Activated T-cell treated with anti-CD3 and anti-CD28 coated beads, Interleukin-2, amount 50 U/mL, for 72 hours (primary cell): ENCODE results near the gene HEATR5A. TPM values are rescaled to one million over a fixed set of nuclear protein-coding genes. Genes with fewer than 3 reads are reported as not detected.

Experiments used
- ATAC-seq, 2 donors: fragments of 150-1000 bp; cut with Tn5 transposase; replicated peaks in 1 of 2; 2 replicates each; pipeline ENCODE4 v1.10.0; 2021; ENCODE audit warnings: moderate library complexity in 2 of 2, mild to moderate bottlenecking in 1 of 2
- DNase-seq, 2 donors: peaks; one replicate each; pipeline ENCODE4 v3.0.0; 2021 to 2022; ENCODE audit warnings: mixed read lengths in 1 of 2
- H3K27ac Mint-ChIP-seq: one replicate; pipeline ENCODE4 v1.8.0; 2022; ENCODE audit warnings: mild to moderate bottlenecking, moderate library complexity, mixed read lengths
- H3K27me3 Mint-ChIP-seq: one replicate; pipeline ENCODE4 v1.8.0; 2022; ENCODE audit warnings: low read depth, mixed read lengths
- H3K36me3 Mint-ChIP-seq, 2 donors: one replicate each; pipeline ENCODE4 v1.8.0; 2022; ENCODE audit warnings: mixed read lengths in 2 of 2, mild to moderate bottlenecking in 1 of 2; ENCODE audit not compliant: insufficient read depth in 2 of 2
- H3K4me1 Mint-ChIP-seq: one replicate; pipeline ENCODE4 v1.8.0; 2022; ENCODE audit warnings: low read depth, mixed read lengths
- H3K4me3 Mint-ChIP-seq, 2 donors: one replicate each; pipeline ENCODE4 v1.8.0; 2022; ENCODE audit warnings: mild to moderate bottlenecking in 2 of 2, mixed read lengths in 2 of 2, moderate library complexity in 2 of 2
- H3K9me3 Mint-ChIP-seq, 2 donors: one replicate each; pipeline ENCODE4 v1.8.0; 2022; ENCODE audit warnings: mixed read lengths in 2 of 2
- total RNA-seq, 2 donors: library from RNA; stranded (reverse); gene quantifications; one replicate each; pipeline ENCODE4 v1.2.3, GENCODE V29; 2022

HEATR5A gene
- total RNA-seq, 2 donors from 2014 or later, result 11.4 to 13.3 TPM

DNA sequence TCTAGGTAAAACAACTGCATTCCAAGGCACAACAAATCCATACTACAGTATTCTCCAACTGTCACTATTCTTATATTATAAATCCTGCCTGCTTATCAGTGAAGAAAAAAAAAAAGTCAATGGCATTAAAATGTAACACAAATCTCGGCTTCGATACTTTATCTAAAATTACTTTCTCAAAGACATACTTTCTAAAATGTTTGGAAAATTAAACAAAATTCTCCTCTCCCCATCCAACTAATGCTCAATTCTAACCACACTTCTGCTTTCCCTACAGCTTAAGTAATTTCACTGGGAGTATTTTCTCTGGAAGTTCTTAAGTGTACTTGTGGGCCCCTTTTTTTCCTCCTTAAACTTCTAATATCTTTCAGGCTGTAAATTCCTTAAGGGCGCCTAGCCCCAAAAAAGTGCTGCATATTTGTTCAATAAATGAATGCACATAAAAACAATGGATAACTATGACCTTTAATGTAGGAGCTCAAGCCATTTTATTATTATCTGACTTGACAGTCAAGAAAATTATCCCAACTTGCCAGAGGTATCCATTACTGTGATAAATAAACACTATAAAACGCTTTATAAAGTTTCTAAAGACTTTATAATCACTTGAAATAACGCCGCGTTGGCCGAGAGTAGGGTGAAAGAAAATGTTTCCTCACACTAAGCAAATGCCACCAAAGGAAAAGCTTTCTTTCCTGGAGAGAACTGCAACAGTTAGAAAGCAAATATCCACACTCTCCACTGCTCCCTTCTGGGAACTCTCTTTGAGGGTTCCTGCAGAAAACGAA is 977 bp downstream of the HEATR5A start:
- Mint-ChIP-seq H3K27me3 (no peaks in the 10 kb centered on the region), H3K36me3 (peaks cover 1% of the 10 kb centered on the region in 2 donors), H3K27ac (peak overlapping the region; percentile 14), H3K4me1 (peaks cover 32% of the 10 kb centered on the region), H3K4me3 (peak overlapping the region; percentile 84 to 89), H3K9me3 (no peaks in the 10 kb centered on the region)
- no peak for ATAC-seq
- DNase-seq, result no peak

DNA sequence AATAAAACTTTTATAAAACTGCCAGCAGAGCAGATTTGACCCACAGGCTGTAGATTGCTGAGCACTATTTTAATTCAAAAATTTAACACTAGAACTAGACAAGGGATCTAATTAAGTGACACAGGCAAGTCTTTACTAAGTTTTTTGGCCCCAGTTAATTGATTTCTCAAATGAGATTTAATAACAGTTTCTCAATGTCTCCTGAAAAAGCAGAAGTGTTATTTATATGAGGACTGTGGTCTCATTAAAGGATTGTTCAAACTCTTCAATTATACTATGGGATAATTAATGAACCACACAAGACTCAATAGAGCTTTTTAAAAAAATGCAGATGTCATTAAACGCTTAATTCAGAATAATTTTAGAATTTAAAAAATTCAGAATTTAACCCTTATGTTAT is 1.9 kb downstream of the HEATR5A start:
- Mint-ChIP-seq H3K27me3 (no peaks in the 10 kb centered on the region), H3K36me3 (peaks cover 1% of the 10 kb centered on the region in 2 donors), H3K27ac (no peak overlapping the region), H3K9me3 (no peaks in the 10 kb centered on the region), H3K4me3 (peak overlapping the region in 1 of 2 donors; percentile 12), H3K4me1 (peaks cover 39% of the 10 kb centered on the region)
- ATAC-seq (no peak), DNase-seq (no peak)

DNA sequence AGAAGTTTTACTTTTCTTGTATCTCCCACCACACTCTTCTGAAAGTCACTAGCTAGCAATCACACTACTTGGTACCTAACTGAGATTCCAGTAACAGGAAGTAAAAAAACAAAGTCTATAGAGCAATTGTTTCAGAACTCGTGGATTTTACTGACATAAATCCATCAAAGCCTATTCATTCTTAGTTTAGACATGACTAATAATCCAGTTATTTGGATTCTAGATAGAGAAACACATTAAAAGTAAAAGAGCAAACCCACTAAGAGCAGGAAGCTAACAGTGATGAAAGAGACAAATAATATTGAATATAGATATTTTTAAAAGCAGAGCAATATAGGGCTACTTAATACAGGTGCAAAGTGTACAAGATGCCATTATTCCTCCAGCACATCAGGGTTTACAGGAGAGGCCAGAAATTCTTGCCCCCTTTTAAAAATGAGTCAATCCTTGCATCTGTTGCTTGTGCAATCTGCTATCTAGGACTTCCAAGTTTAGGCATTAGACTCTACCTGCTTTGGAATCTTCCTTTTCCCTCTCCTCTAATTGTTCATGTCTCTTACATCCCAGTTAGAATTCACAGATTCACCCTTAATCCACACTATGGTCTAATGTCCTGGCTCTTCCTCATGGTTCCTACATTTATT is 6.0 kb downstream of the HEATR5A start:
- ATAC-seq (no peak), DNase-seq (no peak)
- Mint-ChIP-seq H3K36me3 (no peaks in the 10 kb centered on the region), H3K4me3 (peak overlapping the region in 1 of 2 donors; percentile 52), H3K9me3 (no peaks in the 10 kb centered on the region), H3K27me3 (no peaks in the 10 kb centered on the region), H3K27ac (no peak overlapping the region), H3K4me1 (peaks cover 20% of the 10 kb centered on the region)

DNA sequence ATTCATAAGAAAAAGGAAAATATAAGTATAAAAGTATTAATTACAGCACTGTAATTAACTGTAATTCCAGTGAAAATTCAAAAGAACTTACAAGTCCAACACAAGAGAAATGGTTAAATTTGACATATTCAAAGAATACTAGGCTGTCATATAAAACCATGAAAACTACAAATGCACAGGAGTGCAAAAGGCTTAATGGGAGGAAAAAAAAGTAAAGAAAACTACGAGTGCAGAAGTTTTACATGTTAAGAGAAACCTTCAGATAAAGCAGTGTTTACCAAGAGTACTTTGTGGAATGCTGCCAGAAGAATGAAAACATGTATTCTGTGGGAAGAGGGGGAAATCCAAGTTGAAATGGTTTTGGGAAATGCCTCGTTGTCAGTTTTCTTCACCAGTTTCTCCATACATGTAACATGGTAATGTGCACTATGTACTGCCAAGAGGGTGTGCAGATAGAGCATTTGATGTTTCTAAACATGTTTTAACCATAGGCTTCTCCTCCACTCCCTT is 9.1 kb downstream of the HEATR5A start:
- Mint-ChIP-seq H3K9me3 (no peaks in the 10 kb centered on the region), H3K27me3 (no peaks in the 10 kb centered on the region), H3K36me3 (no peaks in the 10 kb centered on the region), H3K4me3 (no peak overlapping the region), H3K4me1 (peaks cover 15% of the 10 kb centered on the region), H3K27ac (no peak overlapping the region)
- no peak for ATAC-seq
- no peak for DNase-seq

DNA sequence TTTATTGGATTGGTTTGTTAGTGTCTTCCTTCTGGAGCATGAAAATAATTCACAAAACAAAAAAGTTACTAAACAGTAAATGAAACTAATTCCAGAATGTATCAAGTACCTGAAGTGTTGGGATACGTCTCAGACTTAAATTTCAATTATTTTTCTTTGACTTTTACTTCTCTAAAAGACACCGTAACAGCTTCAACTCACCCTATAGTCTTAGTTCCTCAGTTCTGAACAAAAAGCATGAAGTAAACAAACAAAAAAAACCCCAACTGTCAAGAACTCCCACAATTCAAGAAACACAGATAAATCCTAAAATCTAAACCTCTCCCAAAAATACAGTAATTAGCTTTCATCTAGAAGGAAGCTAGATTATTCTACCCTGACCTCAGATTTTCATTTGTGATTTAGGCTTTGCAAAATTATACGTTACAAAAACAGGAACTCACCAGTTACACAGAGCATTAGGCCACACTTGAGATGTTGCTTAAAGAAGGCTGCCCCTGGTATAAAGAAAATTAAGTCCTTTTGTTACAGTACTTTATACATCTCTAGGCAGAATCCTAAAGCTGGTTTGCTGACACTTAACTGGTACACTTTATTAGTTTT is 10.2 kb downstream of the HEATR5A start:
- Mint-ChIP-seq H3K4me3 (no peak overlapping the region), H3K4me1 (peaks cover 13% of the 10 kb centered on the region), H3K27me3 (no peaks in the 10 kb centered on the region), H3K36me3 (no peaks in the 10 kb centered on the region), H3K27ac (no peak overlapping the region), H3K9me3 (no peaks in the 10 kb centered on the region)
- DNase-seq, result no peak
- ATAC-seq, result no peak

DNA sequence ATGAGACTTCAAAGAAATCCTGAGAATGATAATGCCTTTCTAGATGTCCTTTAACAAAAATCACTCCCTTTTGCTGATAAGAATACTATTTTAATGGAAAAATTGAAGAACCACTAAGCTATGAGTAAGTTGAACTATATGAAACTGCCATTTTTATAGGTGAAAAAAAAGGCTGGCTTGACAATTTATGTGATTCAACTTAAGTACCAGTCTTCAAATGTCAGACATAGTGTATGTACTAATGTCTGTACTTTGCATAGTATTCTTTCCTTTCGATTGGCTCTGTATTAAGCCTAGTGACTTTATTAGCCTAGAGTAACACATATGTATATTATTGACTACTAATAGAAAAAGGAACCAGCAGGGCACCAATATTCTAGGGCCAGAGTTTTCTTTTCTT is 11.9 kb downstream of the HEATR5A start:
- no peaks in the 10 kb centered on the region for H3K4me1 Mint-ChIP-seq
- H3K27ac Mint-ChIP-seq, result no peak overlapping the region
- DNase-seq (no peak), ATAC-seq (no peak)
- no peaks in the 10 kb centered on the region for H3K36me3 Mint-ChIP-seq
- H3K27me3 Mint-ChIP-seq, result no peaks in the 10 kb centered on the region
- H3K4me3 Mint-ChIP-seq, result no peak overlapping the region
- no peaks in the 10 kb centered on the region for H3K9me3 Mint-ChIP-seq

DNA sequence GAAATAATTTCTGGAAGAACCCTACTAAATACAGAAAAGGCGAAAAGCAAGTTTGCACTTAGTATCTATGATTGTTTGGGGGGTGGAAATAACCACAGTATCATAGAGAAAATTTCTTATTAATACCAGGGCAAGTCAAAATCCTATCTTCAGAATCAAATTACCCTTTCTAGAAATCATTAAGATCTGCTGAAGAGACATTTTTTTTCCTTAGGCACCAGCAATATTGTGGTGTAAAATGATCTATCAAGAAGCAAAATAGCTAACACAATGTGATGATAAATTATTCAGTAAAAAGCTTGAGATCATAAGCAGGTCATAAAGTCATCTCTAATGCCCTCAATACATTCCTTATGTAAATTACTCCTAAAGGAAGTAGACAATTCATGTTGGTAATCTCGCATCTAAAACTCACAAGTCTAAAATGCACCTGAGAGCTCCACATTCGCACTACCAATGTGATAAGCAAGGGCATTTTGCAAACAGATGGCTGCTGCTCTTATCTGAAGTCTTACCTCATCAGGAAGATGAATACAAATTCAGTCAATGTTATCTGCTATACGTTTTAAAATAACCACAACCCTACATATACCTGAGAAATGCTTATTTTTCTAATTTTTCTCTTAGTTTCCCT is 14.6 kb downstream of the HEATR5A start:
- Mint-ChIP-seq H3K4me1 (no peaks in the 10 kb centered on the region), H3K9me3 (no peaks in the 10 kb centered on the region), H3K36me3 (peaks cover 1 to 4% of the 10 kb centered on the region in 2 donors), H3K27me3 (no peaks in the 10 kb centered on the region), H3K27ac (no peak overlapping the region), H3K4me3 (no peak overlapping the region)
- ATAC-seq (no peak), DNase-seq (no peak)

DNA sequence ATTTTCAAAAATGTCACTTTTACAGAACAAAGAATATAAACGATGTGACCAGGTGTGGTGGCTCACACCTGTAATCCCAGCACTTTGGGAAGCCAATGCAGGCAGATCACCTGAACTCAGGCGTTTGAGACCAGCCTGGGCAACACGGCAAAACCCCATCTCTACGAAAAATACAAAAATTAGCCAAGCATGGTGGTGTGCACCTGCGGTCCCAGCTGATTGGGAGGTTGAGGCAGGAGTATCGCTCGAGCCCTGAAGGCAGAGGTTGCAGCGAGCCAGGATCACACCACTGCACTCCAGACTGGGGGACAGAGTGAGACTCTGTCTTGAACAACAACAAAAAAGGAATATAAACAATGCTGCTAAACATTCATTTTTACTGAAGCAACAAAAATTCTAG is 15.2 kb downstream of the HEATR5A start:
- DNase-seq (no peak), ATAC-seq (no peak)
- Mint-ChIP-seq H3K4me3 (no peak overlapping the region), H3K36me3 (peaks cover 1 to 4% of the 10 kb centered on the region in 2 donors), H3K27ac (no peak overlapping the region), H3K4me1 (peaks cover 3% of the 10 kb centered on the region), H3K27me3 (no peaks in the 10 kb centered on the region), H3K9me3 (no peaks in the 10 kb centered on the region)

DNA sequence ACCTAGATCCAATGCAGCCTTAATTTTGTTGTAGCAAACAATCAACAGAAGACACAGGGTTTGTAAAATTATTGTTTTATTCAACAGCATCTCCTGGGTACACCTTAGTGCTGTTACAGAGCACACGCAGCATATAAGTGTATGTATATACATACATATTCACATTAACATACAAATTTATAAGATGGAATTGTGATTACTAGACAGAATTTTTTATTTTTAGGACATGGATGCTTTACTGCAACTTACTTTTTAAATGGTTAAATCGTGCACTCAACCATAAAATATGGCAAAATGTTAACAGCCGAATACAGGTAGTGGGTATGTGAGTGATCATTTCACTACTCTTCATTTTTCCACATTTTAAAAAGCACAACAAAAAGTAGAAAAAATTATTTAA is 16.6 kb downstream of the HEATR5A start:
- Mint-ChIP-seq H3K36me3 (peaks cover 1 to 4% of the 10 kb centered on the region in 2 donors), H3K9me3 (no peaks in the 10 kb centered on the region), H3K4me1 (peaks cover 6% of the 10 kb centered on the region), H3K4me3 (no peak overlapping the region), H3K27ac (no peak overlapping the region), H3K27me3 (no peaks in the 10 kb centered on the region)
- ATAC-seq (no peak), DNase-seq (no peak)

DNA sequence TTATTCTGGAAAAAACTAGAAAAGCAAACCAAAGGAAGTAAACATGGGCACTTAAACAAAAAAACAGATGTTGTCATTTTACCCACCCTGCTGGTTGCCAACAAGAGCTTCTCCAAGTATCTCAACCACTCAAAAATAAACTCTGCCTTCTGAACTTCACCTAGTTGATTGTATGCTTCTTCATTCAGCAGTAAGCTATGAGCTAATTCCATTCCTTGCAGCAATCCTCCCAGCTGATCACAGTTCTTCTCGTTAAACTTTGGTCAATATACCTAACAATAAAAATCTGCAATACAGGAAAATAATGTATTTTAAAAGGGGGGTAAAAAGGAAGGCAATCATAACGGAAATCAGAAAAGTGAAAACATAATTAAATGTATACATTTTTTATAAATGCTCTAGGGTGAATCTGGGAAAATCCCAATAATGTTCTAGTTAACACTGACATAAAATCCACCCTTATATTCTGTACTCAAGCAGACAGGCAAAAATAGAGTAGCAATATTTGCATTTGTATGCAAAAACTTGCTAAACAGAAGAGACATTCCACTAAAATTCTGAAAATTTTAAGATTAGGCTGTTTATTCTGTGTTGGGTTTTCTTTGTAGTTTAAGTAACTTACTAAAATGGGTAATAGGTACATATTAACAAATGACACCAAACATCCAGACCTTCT is 17.4 kb downstream of the HEATR5A start:
- Mint-ChIP-seq H3K9me3 (no peaks in the 10 kb centered on the region), H3K4me3 (no peak overlapping the region), H3K36me3 (peaks cover 1 to 4% of the 10 kb centered on the region in 2 donors), H3K4me1 (peaks cover 6% of the 10 kb centered on the region), H3K27me3 (no peaks in the 10 kb centered on the region), H3K27ac (no peak overlapping the region)
- ATAC-seq (no peak), DNase-seq (no peak)

DNA sequence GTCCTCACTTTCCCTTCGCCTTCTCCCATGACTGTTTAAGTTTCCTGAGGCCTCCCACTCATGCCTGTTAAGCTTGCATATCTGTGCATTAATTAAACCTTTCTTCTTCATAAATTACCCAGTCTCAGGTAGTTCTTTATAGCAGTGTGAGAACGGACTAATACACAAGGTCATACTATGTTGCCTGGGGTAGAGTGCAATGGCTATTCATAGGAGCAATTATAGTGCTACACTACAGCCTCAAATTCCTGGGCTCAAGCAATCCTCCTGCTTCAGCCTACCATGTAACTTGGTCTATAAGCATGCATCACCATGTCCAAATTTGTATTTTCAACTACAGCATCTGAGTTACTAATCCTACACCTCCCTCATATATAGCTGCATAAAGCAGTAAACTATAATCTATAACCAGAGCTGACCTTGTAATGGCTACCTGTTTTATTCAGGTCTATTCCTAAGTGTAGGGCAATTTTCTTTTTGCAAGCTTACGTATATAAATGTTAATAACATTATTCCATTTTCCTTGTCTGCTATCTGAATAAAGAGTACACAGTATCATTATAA is 18.9 kb downstream of the HEATR5A start:
- Mint-ChIP-seq H3K9me3 (no peaks in the 10 kb centered on the region), H3K4me3 (peak overlapping the region in 1 of 2 donors; percentile 12), H3K4me1 (peaks cover 6% of the 10 kb centered on the region), H3K36me3 (peaks cover 1 to 4% of the 10 kb centered on the region in 2 donors), H3K27me3 (no peaks in the 10 kb centered on the region), H3K27ac (peak overlapping the region; percentile 71)
- DNase-seq (no peak), ATAC-seq (no peak)

DNA sequence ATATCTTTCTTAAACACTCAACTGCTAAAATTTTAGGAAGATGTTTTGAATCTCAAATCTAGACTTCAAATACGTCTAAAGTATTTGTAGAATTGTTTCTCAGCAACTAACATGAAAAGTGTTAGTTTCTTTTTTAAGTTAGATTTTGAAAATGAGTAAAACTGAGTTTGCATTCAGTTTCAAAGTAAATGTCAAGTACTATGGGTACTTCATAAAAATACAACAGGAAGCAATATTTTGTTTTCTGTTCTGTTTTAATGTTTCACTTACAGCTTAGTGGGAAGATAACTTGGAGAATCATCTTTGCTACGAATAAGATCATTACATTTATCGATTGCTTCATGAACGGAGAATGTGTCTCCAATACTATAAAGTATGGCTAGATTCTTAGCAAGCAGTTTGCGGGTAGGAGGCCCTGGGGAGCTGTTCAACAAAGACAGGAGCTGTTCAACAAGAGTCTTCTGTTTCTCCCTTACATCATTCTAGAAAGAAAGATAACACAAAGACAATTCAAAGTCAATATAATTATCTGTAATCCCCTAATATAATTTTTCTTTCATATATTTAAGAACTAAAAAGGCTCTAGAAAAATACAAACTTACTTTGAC is 20.2 kb downstream of the HEATR5A start:
- no peak for DNase-seq
- Mint-ChIP-seq H3K27me3 (no peaks in the 10 kb centered on the region), H3K9me3 (no peaks in the 10 kb centered on the region), H3K27ac (peak overlapping the region; percentile 81), H3K4me1 (peaks cover 6% of the 10 kb centered on the region), H3K36me3 (peaks cover 1 to 4% of the 10 kb centered on the region in 2 donors), H3K4me3 (peak overlapping the region; percentile 42 to 80)
- peak; percentile 36 to 62 for ATAC-seq
